Coronary artery (tissue), 2 donors: Measurements from ENCODE around the gene HIRA.

Experiments used
- DNase-seq: peaks from one replicate; pipeline ENCODE4 v3.0.0-alpha.2; 2017; ENCODE audit warnings: low spot score
- H3K27ac ChIP-seq, 2 donors: fragments of 200-600 bp; sonication (generic); one replicate each; pipeline ENCODE4 v1.5.1; 2016 to 2019
- H3K4me3 ChIP-seq: fragments of 200-600 bp; sonication (generic); 2 replicates; pipeline ENCODE4 v1.5.1; 2016; ENCODE audit warnings: mild to moderate bottlenecking, moderate library complexity
- CTCF ChIP-seq: fragments of 200-600 bp; sonication (generic); IDR thresholded peaks from one replicate; pipeline ENCODE4 v1.5.1; 2019; ENCODE audit warnings: antibody characterized with exemption

The HIRA gene

GRCh38 chr22:19430890-19431541 is 517 bp downstream of the HIRA start:
- DNase-seq, result no peak
- H3K4me3 ChIP-seq, result peak overlapping the region; percentile 81
- no peak for TF ChIP-seq CTCF
- peak overlapping the region in 1 of 2 donors; percentile 95 for H3K27ac ChIP-seq

GRCh38 chr22:19429950-19430889 is 1.3 kb downstream of the HIRA start:
- H3K4me3 ChIP-seq, result peak overlapping the region; percentile 81
- DNase-seq, result no peak
- TF ChIP-seq CTCF, result no peak
- H3K27ac ChIP-seq, result no peak overlapping the region

- Histone ChIP-seq H3K4me3 (no peak overlapping the region), H3K27ac (no peak overlapping the region)
- DNase-seq, result no peak
- no peak for TF ChIP-seq CTCF
Observed at GRCh38 chr22:19424186-19424500, 7.4 kb downstream of the HIRA start.

- no peak overlapping the region for H3K4me3 ChIP-seq
- H3K27ac ChIP-seq, result no peak overlapping the region
- TF ChIP-seq CTCF, result no peak
- no peak for DNase-seq
Observed at GRCh38 chr22:19422440-19423301, 8.9 kb downstream of the HIRA start.

GRCh38 chr22:19420321-19420720 is 11.2 kb downstream of the HIRA start:
- Histone ChIP-seq H3K4me3 (no peak overlapping the region), H3K27ac (no peak overlapping the region)
- TF ChIP-seq CTCF, result no peak
- DNase-seq, result no peak

- TF ChIP-seq CTCF, result no peak
- DNase-seq, result no peak
- Histone ChIP-seq H3K27ac (no peak overlapping the region), H3K4me3 (no peak overlapping the region)
Observed at GRCh38 chr22:19419464-19420178, 11.9 kb downstream of the HIRA start.
